HCT116 (cell line): ENCODE data around the gene TUBA4A. TPM values are rescaled to one million over a fixed set of nuclear protein-coding genes. Genes with fewer than 3 reads are reported as not detected.

ENCODE experiments used
- ATAC-seq: fragments of 200-7000 bp; cut with Tn5 transposase; 2 replicates; pipeline ENCODE4 v1.9.1; 2020; ENCODE audit warnings: mild to moderate bottlenecking, moderate library complexity
- Bru-seq: library from RNA; stranded (reverse); fragments of 400-500 nt; gene quantifications from one replicate; lab custom pipeline; 2021; lab: Mats Ljungman, UMichigan
- BruChase-seq, 2 experiments: library from RNA; stranded (reverse); fragments of 400-500 nt; gene quantifications; one replicate each; lab custom pipeline; 2021; lab: Mats Ljungman, UMichigan
- BruUV-seq: library from RNA; stranded (reverse); fragments of 400-500 nt; replicated peaks from 2 replicates; lab custom pipeline; 2021; lab: Mats Ljungman, UMichigan
- CTCF ChIA-PET: fragments of 300-600 bp; sonication (Branson Sonifier 250); formaldehyde crosslinking; loops from one replicate; lab custom pipeline; 2021; ENCODE audit warnings: antibody characterized with exemption; lab: Charles Lee
- POLR2A ChIA-PET: fragments of 300-600, 350-600 bp; sonication (Branson Sonifier 250); formaldehyde crosslinking; loops from one replicate; lab custom pipeline; 2021; ENCODE audit warnings: antibody characterized with exemption; lab: Charles Lee
- RAD21 ChIA-PET, 2 experiments: fragments of 300-600 bp; sonication (Branson Sonifier 250); formaldehyde crosslinking; loops; one replicate each; lab custom pipeline; 2023; ENCODE audit warnings: low total read pairs in 2 of 2; ENCODE audit not compliant: uncharacterized antibody in 2 of 2, unreplicated experiment in 2 of 2, low non-redundant PET in 1 of 2; lab: Charles Lee
- DNase-seq: peaks from one replicate; pipeline ENCODE4 v3.0.0-alpha.2; 2010; ENCODE audit warnings: low read depth, low spot score
- H2AFZ ChIP-seq: fragments of 200-600 bp; shearing (Covaris generic), sonication (generic); 2 replicates; pipeline ENCODE4 v1.6.1; 2017; ENCODE audit warnings: low read depth, mixed run types, mixed read lengths, antibody characterized with exemption, low read length; ENCODE audit not compliant: poor library complexity, severe bottlenecking
- H3K27ac ChIP-seq: 2 replicates; pipeline ENCODE4 v1.5.1; 2012; ENCODE audit warnings: low read depth, low read length
- H3K27me3 ChIP-seq: fragments of 200-600 bp; sonication (generic); 2 replicates; pipeline ENCODE4 v1.6.1; 2016; ENCODE audit warnings: mixed run types, low read length, mixed read lengths; ENCODE audit not compliant: insufficient read depth
- H3K36me3 ChIP-seq, 2 experiments: fragments of 200-500 bp in 1 of 2; fragments of 200-600 bp in 1 of 2; sonication (Bioruptor generic) in 1 of 2; sonication (generic) in 1 of 2; 2 replicates each; pipeline versions ENCODE4 v1.5.1 to v1.6.1; 2014 to 2016; ENCODE audit warnings: low read length in 2 of 2, inconsistent platforms in 1 of 2, mixed read lengths in 1 of 2, mixed run types in 1 of 2; ENCODE audit not compliant: insufficient read depth in 2 of 2, control insufficient read depth in 1 of 2
- H3K4me1 ChIP-seq, 2 experiments: fragments of 200-600 bp in 1 of 2; sonication (generic) in 1 of 2; 2 replicates each; pipeline versions ENCODE4 v1.5.1 to v1.6.1; 2012 to 2017; ENCODE audit warnings: low read length in 2 of 2, inconsistent platforms in 1 of 2, mild to moderate bottlenecking in 1 of 2, mixed read lengths in 1 of 2, mixed run types in 1 of 2, moderate library complexity in 1 of 2; ENCODE audit not compliant: insufficient read depth in 2 of 2, control insufficient read depth in 1 of 2
- H3K4me2 ChIP-seq: fragments of 200-600 bp; sonication (generic); 2 replicates; pipeline ENCODE4 v1.6.1; 2017; ENCODE audit warnings: mixed run types, low read length, mixed read lengths
- H3K4me3 ChIP-seq, 2 experiments: fragments of 200-600 bp in 1 of 2; sonication (generic) in 1 of 2; replicated peaks in 1 of 2; 2 replicates each; pipeline ENCODE4 v1.5.1; 2011 to 2016; ENCODE audit warnings: low read length in 2 of 2, control low read depth in 1 of 2, low read depth in 1 of 2, mild to moderate bottlenecking in 1 of 2, mixed read lengths in 1 of 2, mixed run types in 1 of 2
- H3K79me2 ChIP-seq: fragments of 200-600 bp; sonication (generic); 2 replicates; pipeline ENCODE4 v1.6.1; 2017; ENCODE audit warnings: mild to moderate bottlenecking, mixed run types, low read length, moderate library complexity, mixed read lengths; ENCODE audit not compliant: insufficient read depth
- H3K9ac ChIP-seq: fragments of 200-600 bp; sonication (generic); 2 replicates; pipeline ENCODE4 v1.6.1; 2016; ENCODE audit warnings: low read length, mixed read lengths
- H3K9me2 ChIP-seq: fragments of 200-600 bp; sonication (generic), shearing (Covaris generic); 2 replicates; pipeline ENCODE4 v1.6.1; 2017; ENCODE audit warnings: mixed run types, mild to moderate bottlenecking, moderate library complexity; ENCODE audit not compliant: insufficient read depth
- H3K9me3 ChIP-seq, 2 experiments: fragments of 200-500 bp in 1 of 2; fragments of 200-600 bp in 1 of 2; sonication (Bioruptor generic) in 1 of 2; sonication (generic) in 1 of 2; 2 replicates each; pipeline ENCODE4 v1.6.1; 2014 to 2017; ENCODE audit warnings: low read length in 2 of 2, mixed read lengths in 2 of 2, inconsistent platforms in 1 of 2, low read depth in 1 of 2, mild to moderate bottlenecking in 1 of 2, mixed run types in 1 of 2, moderate library complexity in 1 of 2; ENCODE audit not compliant: control insufficient read depth in 1 of 2, insufficient read depth in 1 of 2
- H4K20me1 ChIP-seq: fragments of 200-600 bp; sonication (generic), shearing (Covaris generic); 2 replicates; pipeline ENCODE4 v1.6.1; 2017; ENCODE audit warnings: mixed run types, mild to moderate bottlenecking, moderate library complexity; ENCODE audit not compliant: insufficient read depth
- EGR1 ChIP-seq: IDR thresholded peaks from 2 replicates; pipeline ENCODE4 v1.6.1; 2012; ENCODE audit warnings: low read depth
- EZH2phosphoT487 ChIP-seq: fragments of 200-600 bp; IDR thresholded peaks from 2 replicates; pipeline ENCODE4 v1.6.1; 2018; ENCODE audit warnings: antibody characterized with exemption, borderline replicate concordance
- POLR2A ChIP-seq: IDR thresholded peaks from 2 replicates; pipeline ENCODE4 v1.7.0; 2011; ENCODE audit warnings: borderline replicate concordance; ENCODE audit not compliant: insufficient read depth, insufficient read length; ENCODE audit errors: extremely low read depth
- POLR2AphosphoS5 ChIP-seq: IDR thresholded peaks from 2 replicates; pipeline ENCODE4 v1.6.1; 2011; ENCODE audit warnings: mild to moderate bottlenecking, low read depth, low read length, moderate library complexity
- REST ChIP-seq: IDR thresholded peaks from 2 replicates; pipeline ENCODE4 v1.6.1; 2012; ENCODE audit warnings: low read depth
- YY1 ChIP-seq: IDR thresholded peaks from 2 replicates; pipeline ENCODE4 v1.6.1; 2011; ENCODE audit warnings: low read length, low read depth, moderate library complexity, mild to moderate bottlenecking; ENCODE audit not compliant: insufficient replicate concordance; ENCODE audit errors: extremely low read depth
- ZFX ChIP-seq: fragments of 450-650 bp; IDR thresholded peaks from 2 replicates; pipeline ENCODE4 v1.6.1; 2017
- intact Hi-C: fragments of 100-400 bp; cut with micrococcal nuclease; formaldehyde crosslinking; loops from 2 replicates; pipeline ENCODE4 v1.10.0; 2022
- long read RNA-seq: library from polyadenylated mRNA; unstranded; transcript quantifications from one replicate; pipeline ENCODE4 v2.0.0, GENCODE V29; 2021; ENCODE audit not compliant: unreplicated experiment
- polyA plus RNA-seq: library from polyadenylated mRNA; unstranded; fragments of >200 nt; gene quantifications from 2 replicates; pipeline ENCODE4 v1.2.1, GENCODE V29; 2012; ENCODE audit warnings: missing spikeins
- total RNA-seq: library from RNA; stranded (reverse); gene quantifications from one replicate; pipeline ENCODE4 v1.2.1, GENCODE V29; 2021; ENCODE audit not compliant: unreplicated experiment

The TUBA4A gene
- 32.7 TPM for total RNA-seq
- polyA plus RNA-seq = 47.0 and 59.8 TPM in 2 replicates
- percentile 53 among the genes with signal in this experiment for Bru-seq, nascent RNA
- BruChase-seq, experiment 1, labeled RNA remaining after a 6-hour chase = percentile 50 among the genes with signal in this experiment
- percentile 57 among the genes with signal in this experiment for BruChase-seq, experiment 2, labeled RNA remaining after a 2-hour chase
- long read RNA-seq, transcript TUBA4A-201 (4 exons, 2,162 nt) = major isoform, 16 of 40 reads
- long read RNA-seq, partial matches to known transcripts = 6 of 40 reads
- long read RNA-seq, other reads (novel, unspliced or antisense) = 18 of 40 reads

DNA sequence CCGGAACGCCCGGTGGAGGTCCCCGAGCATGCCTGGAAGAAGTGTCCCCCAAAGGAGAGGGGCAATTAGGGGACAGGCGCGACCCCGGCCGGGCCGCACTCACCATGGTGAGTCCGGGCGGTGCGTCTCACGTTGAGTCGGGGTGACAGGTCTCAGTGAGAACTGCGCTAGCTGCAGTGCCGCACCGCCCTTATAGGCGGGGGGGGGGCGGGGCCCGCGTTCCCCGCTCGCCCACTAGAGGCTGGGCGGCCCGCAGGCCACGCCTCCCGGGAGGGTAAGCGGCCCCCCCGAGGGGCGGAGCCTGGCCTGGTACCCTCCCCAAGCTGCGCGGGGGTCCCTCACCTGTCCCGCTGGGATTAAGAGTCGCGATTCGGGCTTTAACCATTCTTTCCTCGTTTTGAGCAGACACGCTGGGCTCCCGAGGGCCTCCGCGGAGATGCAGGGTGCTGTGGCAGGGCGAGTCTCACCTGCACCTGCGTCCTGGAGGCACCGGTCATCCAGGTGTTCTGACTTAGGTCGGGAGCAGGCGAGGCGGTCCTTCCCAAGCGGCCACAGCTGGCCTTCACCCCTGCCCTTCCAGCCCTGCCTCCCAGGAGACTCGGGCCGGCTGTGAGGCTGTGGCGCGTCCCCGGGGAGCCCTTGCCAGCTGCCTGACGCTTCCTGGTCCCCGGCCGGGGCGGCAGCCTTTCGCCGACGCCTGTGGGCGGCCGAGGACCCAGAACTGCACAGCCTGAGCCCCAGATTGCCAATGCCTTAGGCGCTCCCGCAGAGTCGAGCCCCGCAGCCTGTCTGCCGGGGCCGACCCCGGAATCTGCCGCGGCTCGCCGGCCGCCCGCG lies at the start of gene TUBA4A:
Gene TUBA4A (minus strand): TSS at position 166 of the 837 bp plus-strand sequence. CDS start 60 bp downstream, at position 106.
- Histone ChIP-seq H3K36me3 (peaks cover 0 to 3% of the 10 kb centered on the region in 2 experiments; a peak in 1 of 4 replicates), H3K79me2 (peaks cover 20% of the 10 kb centered on the region; the same call in 1 of the 2 replicates), H3K4me3 (peak within 1 kb of the TSS; percentile 69 to 84), H3K4me2 (peak within 1 kb of the TSS; percentile 97), H3K4me1 (peaks cover 25 to 52% of the 10 kb centered on the region in 2 experiments), H2AFZ (peak within 1 kb of the TSS; percentile 74), H3K9me3 (no peaks in the 10 kb centered on the region), H3K27me3 (peaks cover 5% of the 10 kb centered on the region; the same call in 1 of the 2 replicates), H3K9ac (peak within 1 kb of the TSS; percentile 77), H4K20me1 (no peaks in the 10 kb centered on the region), H3K9me2 (no peaks in the 10 kb centered on the region), H3K27ac (peak within 1 kb of the TSS; percentile 55)
- ChIA-PET POLR2A (interaction anchor here (0.9 to 1.8 kb wide), 4 partner anchors 9 to 41 kb away, joined by 3 to 7 read pairs (median 6); partner anchors contain the start of genes DNAJB2, GLB1L and STK16), CTCF (interaction anchor here (0.9 to 1.9 kb wide), 2 partner anchors 23 to 25 kb away, joined by 3 to 6 read pairs; partner anchors contain the start of gene DNAJB2), RAD21 (interaction anchor here in 1 of 2 experiments (0.6 kb wide), 1 partner anchor 41 kb away, joined by 3 read pairs; no protein-coding TSS in a partner anchor)
- TF ChIP-seq EZH2phosphoT487 = no peak
- TF ChIP-seq POLR2AphosphoS5 = peak; percentile 98
- no peak for TF ChIP-seq REST
- TF ChIP-seq YY1 = peak; percentile 16
- no peak for TF ChIP-seq EGR1
- peak; percentile 96 for TF ChIP-seq POLR2A
- TF ChIP-seq ZFX = no peak
- ATAC-seq (peak; percentile 87), DNase-seq (peak; percentile 49)
- no TSS peak for BruUV-seq
- intact Hi-C loops = loop anchor here (2.0 kb wide), 1 partner anchor 41 kb away; no protein-coding TSS in a partner anchor
